Embryonic facial prominence (tissue), 1 donor: ENCODE measurements around the gene NHS.
"Not testable (repeated sequence)": the region's sequence is repeated elsewhere in the genome, so short reads cannot be mapped to it uniquely, and the experiment has no call there.

ENCODE experiments used
- DNase-seq: peaks from one replicate; pipeline ENCODE4 v3.0.0-alpha.2; 2016; ENCODE audit errors: extremely low spot score

Gene NHS

DNA sequence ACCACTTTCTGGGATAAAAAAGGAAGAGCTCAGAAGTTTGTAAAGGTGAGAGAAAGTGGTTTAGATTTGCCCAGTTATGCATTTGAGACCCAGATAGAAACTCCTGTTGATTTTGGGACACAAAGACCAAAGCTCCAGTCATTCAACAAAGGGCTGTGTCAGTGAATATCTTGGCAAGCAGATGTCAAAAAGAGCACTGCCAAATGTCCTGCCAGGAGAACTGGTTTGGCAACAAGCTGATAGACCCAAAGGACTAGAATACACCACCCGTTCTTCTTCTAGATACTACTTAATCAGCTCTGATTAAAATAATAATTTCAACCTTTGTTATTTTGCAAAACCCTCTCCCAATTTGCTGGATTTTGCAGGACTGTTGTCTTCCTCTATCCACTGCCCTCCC is 121.4 kb downstream of the NHS start:
- DNase-seq = no peak

GRCh38 chrX:17497193-17497592 is 122.2 kb downstream of the NHS start:
- DNase-seq = no peak

DNA sequence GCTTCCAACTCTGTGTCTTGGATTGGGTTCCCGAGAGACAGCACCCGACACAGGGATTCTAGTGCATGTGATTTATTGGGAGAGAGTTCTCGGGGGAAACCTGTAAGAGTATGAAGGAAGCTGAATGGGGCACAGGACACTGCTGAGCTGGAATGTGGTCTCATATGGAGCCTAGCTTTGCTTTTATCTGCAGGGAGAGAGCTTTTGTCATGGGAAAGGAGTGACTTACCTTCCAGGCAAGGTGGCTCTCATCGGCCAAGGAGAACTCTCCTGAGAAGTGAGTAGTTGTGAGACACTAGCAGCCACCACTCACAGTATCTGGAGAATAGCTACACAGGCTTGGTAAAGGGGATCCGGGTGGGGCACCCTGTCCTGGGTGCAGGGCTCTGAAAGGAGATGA is 124.5 kb downstream of the NHS start:
- DNase-seq = no peak

DNA sequence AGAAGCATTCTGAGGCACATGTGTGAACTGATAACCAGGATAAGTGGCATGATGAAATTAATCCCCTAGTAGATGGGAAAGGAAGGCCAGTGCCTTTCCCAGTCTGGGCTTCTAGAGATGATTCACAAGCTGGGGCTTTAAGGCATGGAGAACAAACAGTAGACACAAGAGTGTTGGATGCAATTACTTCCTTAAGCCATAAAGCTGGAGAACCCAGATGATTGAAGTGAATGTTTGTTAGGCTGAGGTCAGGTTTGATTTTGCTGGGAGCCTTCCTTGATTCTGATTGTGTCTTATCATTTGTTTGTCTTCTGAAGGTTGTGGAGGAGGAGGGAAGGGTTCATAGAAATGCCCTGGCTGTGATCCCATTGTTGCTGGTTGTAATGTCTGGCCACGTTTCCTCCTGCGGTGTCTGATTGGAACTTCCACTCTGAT is 125.2 kb downstream of the NHS start:
- DNase-seq = no peak

- DNase-seq = no peak
Observed at GRCh38 chrX:17501746-17502145, 126.7 kb downstream of the NHS start.

DNA sequence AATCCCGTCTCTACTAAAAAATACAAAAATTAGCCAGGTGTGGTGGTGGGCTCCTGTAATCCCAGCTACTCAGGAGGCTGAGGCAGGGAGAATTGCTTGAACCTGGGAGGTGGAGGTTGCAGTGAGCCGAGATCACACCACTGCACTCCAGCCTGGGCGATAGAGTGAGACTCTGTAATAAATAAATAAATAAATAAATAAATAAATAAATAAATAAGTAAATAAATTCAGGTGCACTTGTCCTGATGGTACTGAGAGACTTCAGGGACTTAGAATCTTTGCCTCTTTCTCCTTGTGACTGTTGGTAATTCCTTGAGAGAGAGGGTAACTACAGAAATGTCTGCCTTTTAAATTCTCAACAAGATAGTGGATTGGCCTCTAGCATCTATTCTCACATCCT is 131.4 kb downstream of the NHS start:
- DNase-seq = not testable (repeated sequence)

- no peak for DNase-seq
Observed at GRCh38 chrX:17511556-17511955, 136.6 kb downstream of the NHS start.

GRCh38 chrX:17519358-17519757 is 144.4 kb downstream of the NHS start:
- DNase-seq = no peak

- DNase-seq = no peak
Observed at GRCh38 chrX:17520016-17520615, 145.1 kb downstream of the NHS start.

- DNase-seq = no peak
Observed at GRCh38 chrX:17521871-17522693, 147.1 kb downstream of the NHS start.

DNA sequence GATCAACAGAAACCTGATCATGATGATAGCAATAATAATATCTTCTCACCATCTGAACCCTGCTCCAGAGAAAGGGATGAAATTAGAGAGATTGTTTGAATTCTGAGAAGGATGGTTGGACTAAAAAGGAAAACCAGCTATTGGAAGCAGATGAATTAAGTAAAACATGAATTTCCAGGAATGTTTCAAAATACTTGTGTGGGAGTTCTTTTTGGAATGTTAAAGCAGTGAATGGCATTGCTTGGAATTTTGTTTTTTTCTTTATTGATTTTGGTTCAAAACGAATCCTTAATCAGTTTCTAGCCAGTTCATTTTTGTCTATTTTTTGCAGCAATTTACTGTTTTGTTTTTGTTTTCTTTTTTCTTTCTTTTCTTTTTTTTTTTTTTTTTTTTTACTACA is 150.3 kb downstream of the NHS start:
- DNase-seq = no peak

GRCh38 chrX:17525762-17526555 is 151.0 kb downstream of the NHS start:
- DNase-seq = no peak

GRCh38 chrX:17527135-17527701 is 152.2 kb downstream of the NHS start:
- DNase-seq = no peak

DNA sequence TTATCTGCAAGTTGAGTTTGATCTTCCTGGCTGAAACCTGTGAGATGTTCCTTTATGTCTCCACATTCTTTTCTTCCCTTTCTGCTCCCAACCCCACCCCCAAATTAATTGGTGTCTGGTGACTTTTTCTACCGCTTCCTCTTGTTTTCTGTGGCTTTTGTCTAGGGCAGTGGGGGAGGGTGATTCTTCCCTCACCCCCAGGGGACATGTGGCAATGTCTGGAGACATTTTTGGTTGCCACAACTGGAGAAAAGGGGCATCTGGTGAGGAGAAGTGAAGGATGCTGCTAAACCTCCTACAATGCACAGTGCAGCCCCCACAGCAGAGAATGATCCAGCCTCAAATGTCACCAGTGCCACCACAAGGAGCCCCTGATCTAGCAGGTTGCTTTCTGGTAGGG is 152.9 kb downstream of the NHS start:
- no peak for DNase-seq

DNA sequence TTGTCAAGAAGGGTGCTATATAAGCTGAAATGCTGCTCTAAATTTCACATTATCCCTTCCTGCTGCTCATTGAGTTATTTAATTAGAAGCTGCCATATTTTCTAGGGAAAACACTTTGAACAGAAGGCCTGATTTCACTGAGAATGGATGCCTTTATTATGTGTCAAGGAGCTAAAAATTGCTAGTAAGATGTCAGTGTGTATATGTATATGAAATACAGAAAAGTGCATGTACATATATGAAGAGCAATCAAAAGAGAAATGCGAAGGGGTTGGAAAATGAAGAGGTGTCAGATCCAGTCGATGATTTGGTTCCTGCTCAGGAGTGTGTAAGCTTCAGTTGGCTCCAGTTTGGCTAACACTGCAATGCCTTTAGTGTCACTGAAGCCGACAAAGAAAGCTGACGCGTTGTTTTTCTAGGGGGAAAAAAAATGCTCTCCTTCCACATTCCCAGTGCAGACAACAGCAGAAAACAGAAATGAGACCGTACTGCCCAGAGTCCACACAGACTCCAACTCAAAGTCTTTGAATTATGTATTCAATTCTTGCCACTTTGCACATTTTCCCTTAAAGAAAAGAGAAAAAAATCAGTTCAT is 154.2 kb downstream of the NHS start:
- DNase-seq = no peak

GRCh38 chrX:17531500-17531899 is 156.5 kb downstream of the NHS start:
- DNase-seq = no peak

- no peak for DNase-seq
Observed at GRCh38 chrX:17535229-17535628, 160.2 kb downstream of the NHS start.

- DNase-seq = no peak
Observed at GRCh38 chrX:17537723-17538243, 162.8 kb downstream of the NHS start.

DNA sequence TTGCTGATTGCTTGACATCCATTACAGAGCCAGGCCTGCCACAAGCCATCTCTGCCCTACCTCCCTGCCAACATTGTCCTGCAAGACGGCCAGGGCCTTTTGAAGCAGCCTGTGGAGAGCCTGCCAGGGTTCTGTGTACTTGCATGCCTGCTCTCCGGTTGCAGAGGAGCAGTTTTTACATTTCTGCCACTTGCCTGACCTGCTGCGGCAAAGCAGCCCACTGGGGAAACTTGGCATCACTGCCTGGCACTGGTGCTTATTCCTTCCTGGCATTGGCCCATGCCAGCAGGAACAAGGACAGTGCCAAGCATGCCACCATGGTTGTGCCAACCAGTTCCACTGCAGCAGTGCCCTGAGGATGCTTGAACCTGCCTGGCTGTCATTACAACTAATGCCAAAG is 167.1 kb downstream of the NHS start:
- no peak for DNase-seq

DNA sequence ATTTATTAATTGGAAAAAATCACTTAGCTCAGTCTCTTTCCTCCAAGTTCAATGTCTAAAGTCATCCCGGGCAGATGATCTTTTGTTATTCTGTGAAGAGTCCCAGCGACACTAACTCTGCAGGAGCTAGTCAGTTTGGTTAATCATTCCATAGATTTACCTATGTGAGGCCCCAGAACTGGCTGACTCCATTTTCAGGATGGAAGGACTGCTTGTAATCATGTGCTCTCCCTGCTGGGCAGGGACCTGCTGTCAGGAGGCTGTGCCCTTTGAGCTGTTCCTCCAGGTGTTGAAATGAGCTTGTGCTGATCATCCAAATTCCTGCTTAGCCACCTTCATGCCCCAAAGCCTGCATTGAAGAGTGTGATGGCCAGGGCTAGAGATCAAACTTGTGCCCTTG is 169.8 kb downstream of the NHS start:
- DNase-seq = no peak

DNA sequence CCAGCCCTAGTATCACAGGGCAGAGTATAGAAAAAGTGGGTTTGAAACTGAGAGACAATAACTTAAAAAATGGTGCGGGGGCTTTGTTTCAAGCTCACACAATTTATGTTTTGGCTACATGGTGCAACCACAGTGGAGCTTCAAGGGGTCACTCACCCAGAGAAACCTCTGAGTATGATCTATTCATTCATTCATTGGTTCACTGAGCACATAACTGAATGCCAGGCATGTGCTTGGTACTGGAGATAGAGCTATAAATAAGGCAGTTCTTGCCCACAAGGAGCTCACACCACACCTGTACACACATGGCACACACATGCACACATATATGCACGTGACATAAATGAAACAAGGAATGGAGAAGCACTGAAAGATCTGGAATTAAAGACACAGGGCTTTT is 171.4 kb downstream of the NHS start:
- no peak for DNase-seq

DNA sequence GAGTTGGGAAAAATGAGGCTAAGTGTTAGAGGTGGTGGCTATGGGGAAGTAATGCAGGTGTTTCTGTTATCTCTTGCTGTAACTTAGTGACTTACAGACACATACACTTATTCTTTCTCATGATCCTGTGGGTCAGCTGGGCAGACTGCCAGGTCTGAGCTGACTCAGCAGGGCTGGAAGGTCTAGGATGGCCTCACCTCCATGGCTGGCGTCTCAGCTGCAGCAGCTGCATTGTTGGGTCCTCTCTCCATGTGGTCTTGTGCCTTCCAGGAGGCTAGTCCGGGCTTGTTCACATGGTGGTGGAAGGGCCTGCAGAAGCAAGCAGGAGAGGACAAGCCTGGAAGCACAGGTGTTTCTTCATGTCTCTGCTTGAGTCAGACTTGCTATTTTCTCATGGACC is 172.7 kb downstream of the NHS start:
- DNase-seq = no peak
